Panc1 (cell line): ENCODE results near the gene RMRP. TPM values are rescaled to one million over a fixed set of nuclear protein-coding genes. Genes with fewer than 3 reads are reported as not detected.
A peak's percentile ranks its signal among the peaks of the same experiment; 100 is the strongest.

Experiments used
- ATAC-seq: fragments of 200-7000 bp; cut with Tn5 transposase; 2 replicates; pipeline ENCODE4 v1.9.1; 2020; ENCODE audit warnings: mild to moderate bottlenecking, moderate library complexity
- BruUV-seq: library from RNA; stranded (reverse); fragments of 400-500 nt; replicated peaks from 2 replicates; lab custom pipeline; 2021; lab: Mats Ljungman, UMichigan
- CTCF ChIA-PET: fragments of 300-600 bp; sonication (Branson Sonifier 250); formaldehyde crosslinking; loops from one replicate; lab custom pipeline; 2022; ENCODE audit warnings: antibody characterized with exemption; lab: Charles Lee
- POLR2A ChIA-PET: fragments of 300-600 bp; sonication (Branson Sonifier 250); formaldehyde crosslinking; loops from one replicate; lab custom pipeline; 2022; ENCODE audit warnings: antibody characterized with exemption; lab: Charles Lee
- DNase-seq: peaks from one replicate; pipeline ENCODE4 v3.0.0-alpha.2; 2010; ENCODE audit warnings: low read depth, low spot score
- H3K27ac ChIP-seq: 2 replicates; pipeline ENCODE4 v1.5.1; 2011; ENCODE audit warnings: mild to moderate bottlenecking, low read length, inconsistent platforms
- H3K27me3 ChIP-seq: fragments of 200-500 bp; sonication (Bioruptor generic); 2 replicates; pipeline ENCODE4 v1.6.0; 2014; ENCODE audit warnings: low read length, inconsistent platforms; ENCODE audit not compliant: control insufficient read depth, insufficient read depth
- H3K36me3 ChIP-seq: fragments of 200-500 bp; sonication (Bioruptor generic); 2 replicates; pipeline ENCODE4 v1.5.1; 2014; ENCODE audit warnings: inconsistent platforms, mild to moderate bottlenecking, low read length, moderate library complexity; ENCODE audit not compliant: control insufficient read depth, insufficient read depth
- H3K4me1 ChIP-seq: 2 replicates; pipeline ENCODE4 v1.5.1; 2011; ENCODE audit warnings: inconsistent platforms, mild to moderate bottlenecking, low read length, moderate library complexity; ENCODE audit not compliant: control insufficient read depth, insufficient read depth
- H3K4me3 ChIP-seq, 2 experiments: 2 replicates each; pipeline ENCODE4 v1.5.1; 2011 to 2012; ENCODE audit warnings: low read depth in 2 of 2, low read length in 2 of 2, mild to moderate bottlenecking in 2 of 2, inconsistent platforms in 1 of 2, moderate library complexity in 1 of 2
- H3K9me3 ChIP-seq: fragments of 200-500 bp; sonication (Bioruptor generic); 2 replicates; pipeline ENCODE4 v1.5.1; 2014; ENCODE audit warnings: low read depth, mild to moderate bottlenecking, inconsistent platforms, low read length, moderate library complexity; ENCODE audit not compliant: control insufficient read depth, insufficient read depth
- POLR2AphosphoS5 ChIP-seq: IDR thresholded peaks from 2 replicates; pipeline ENCODE4 v1.6.1; 2012; ENCODE audit warnings: mild to moderate bottlenecking, low read depth, low read length, moderate library complexity
- SIN3A ChIP-seq: IDR thresholded peaks from 2 replicates; pipeline ENCODE4 v1.6.1; 2012; ENCODE audit warnings: low read depth, mild to moderate bottlenecking, low read length, moderate library complexity, borderline replicate concordance; ENCODE audit not compliant: insufficient read depth
- TCF7L2 ChIP-seq: IDR thresholded peaks from 2 replicates; pipeline ENCODE4 v1.6.1; 2011; ENCODE audit warnings: mild to moderate bottlenecking, low read depth, low read length, inconsistent platforms
- in situ Hi-C: cut with HindIII; loops from 2 replicates; pipeline ENCODE4 v1.10.0; 2016; ENCODE audit warnings: low sequenced_read_pairs, low pct_unique_long_range_greater_than_20kb
- intact Hi-C: fragments of 100-400 bp; cut with micrococcal nuclease; formaldehyde crosslinking; loops from one replicate; pipeline ENCODE4 v1.10.0; 2022; ENCODE audit not compliant: unreplicated experiment
- total RNA-seq: library from RNA; stranded (reverse); gene quantifications from one replicate; pipeline ENCODE4 v1.2.1, GENCODE V29; 2021; ENCODE audit not compliant: unreplicated experiment
- TF ChIP-seq, protein P1 (sequence below), 2 experiments: IDR thresholded peaks; 2 replicates each; pipeline ENCODE4 v1.6.1; 2011 to 2012; ENCODE audit warnings: low read depth in 2 of 2, control low read depth in 1 of 2, low read length in 1 of 2, mild to moderate bottlenecking in 1 of 2, moderate library complexity in 1 of 2; ENCODE audit not compliant: insufficient read depth in 1 of 2
- TF ChIP-seq, protein P2 (sequence below): fragments of 450-650 bp; IDR thresholded peaks from 2 replicates; pipeline ENCODE4 v1.5.1; 2017; ENCODE audit warnings: mild to moderate bottlenecking

Gene RMRP
- total RNA-seq, 1 experiment from 2014 or later: 29,896 TPM

DNA sequence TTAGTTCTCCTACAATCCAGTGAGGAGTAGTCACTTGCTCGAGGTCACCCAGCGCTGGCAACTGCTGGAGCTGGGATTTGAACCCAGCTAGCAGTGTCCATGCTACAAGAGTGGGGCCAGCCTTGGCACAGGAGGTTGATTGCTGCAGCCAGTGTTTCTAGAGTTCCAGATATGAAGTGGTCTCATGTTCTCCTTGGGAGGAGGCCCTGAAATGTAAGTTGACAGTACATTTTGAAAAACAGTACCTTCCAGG, 1.1 kb upstream of the RMRP start:
- peaks cover 49% of the 10 kb centered on the region for H3K4me1 ChIP-seq
- ChIA-PET POLR2A (interaction anchor here (0.7 to 1.6 kb wide), 5 partner anchors 21 to 74 kb away, joined by 3 to 4 read pairs (median 3); partner anchors contain the start of genes CREB3 and TLN1), CTCF (interaction anchor here (0.8 to 1.0 kb wide), 3 partner anchors 9 to 74 kb away, joined by 3 to 4 read pairs (median 4); partner anchors contain the start of genes CREB3 and TLN1)
- H3K36me3 ChIP-seq: peaks cover 3% of the 10 kb centered on the region
- H3K9me3 ChIP-seq: no peaks in the 10 kb centered on the region
- peak overlapping the region; percentile 64 to 70 for H3K4me3 ChIP-seq
- peak overlapping the region; percentile 94 for H3K27ac ChIP-seq
- DNase-seq: no peak
- peak; percentile 32 for ATAC-seq
- intact Hi-C loops (loop anchor here (5.0 to 10.0 kb wide), 3 partner anchors 33 to 156 kb away; partner anchors contain the start of genes HINT2 and SPAG8), in situ Hi-C loops (no loop called here)
- TF ChIP-seq SIN3A: no peak
- no peak for TF ChIP-seq TCF7L2
- no peak for TF ChIP-seq POLR2AphosphoS5
- TF ChIP-seq, protein P1, sequence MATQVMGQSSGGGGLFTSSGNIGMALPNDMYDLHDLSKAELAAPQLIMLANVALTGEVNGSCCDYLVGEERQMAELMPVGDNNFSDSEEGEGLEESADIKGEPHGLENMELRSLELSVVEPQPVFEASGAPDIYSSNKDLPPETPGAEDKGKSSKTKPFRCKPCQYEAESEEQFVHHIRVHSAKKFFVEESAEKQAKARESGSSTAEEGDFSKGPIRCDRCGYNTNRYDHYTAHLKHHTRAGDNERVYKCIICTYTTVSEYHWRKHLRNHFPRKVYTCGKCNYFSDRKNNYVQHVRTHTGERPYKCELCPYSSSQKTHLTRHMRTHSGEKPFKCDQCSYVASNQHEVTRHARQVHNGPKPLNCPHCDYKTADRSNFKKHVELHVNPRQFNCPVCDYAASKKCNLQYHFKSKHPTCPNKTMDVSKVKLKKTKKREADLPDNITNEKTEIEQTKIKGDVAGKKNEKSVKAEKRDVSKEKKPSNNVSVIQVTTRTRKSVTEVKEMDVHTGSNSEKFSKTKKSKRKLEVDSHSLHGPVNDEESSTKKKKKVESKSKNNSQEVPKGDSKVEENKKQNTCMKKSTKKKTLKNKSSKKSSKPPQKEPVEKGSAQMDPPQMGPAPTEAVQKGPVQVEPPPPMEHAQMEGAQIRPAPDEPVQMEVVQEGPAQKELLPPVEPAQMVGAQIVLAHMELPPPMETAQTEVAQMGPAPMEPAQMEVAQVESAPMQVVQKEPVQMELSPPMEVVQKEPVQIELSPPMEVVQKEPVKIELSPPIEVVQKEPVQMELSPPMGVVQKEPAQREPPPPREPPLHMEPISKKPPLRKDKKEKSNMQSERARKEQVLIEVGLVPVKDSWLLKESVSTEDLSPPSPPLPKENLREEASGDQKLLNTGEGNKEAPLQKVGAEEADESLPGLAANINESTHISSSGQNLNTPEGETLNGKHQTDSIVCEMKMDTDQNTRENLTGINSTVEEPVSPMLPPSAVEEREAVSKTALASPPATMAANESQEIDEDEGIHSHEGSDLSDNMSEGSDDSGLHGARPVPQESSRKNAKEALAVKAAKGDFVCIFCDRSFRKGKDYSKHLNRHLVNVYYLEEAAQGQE (IDR thresholded peaks at IDR 0.05; ENCODE audit: insufficient read depth in 1 of 2, low read depth in 2 of 2, low read length in 1 of 2): no peak
- TF ChIP-seq, protein P2, sequence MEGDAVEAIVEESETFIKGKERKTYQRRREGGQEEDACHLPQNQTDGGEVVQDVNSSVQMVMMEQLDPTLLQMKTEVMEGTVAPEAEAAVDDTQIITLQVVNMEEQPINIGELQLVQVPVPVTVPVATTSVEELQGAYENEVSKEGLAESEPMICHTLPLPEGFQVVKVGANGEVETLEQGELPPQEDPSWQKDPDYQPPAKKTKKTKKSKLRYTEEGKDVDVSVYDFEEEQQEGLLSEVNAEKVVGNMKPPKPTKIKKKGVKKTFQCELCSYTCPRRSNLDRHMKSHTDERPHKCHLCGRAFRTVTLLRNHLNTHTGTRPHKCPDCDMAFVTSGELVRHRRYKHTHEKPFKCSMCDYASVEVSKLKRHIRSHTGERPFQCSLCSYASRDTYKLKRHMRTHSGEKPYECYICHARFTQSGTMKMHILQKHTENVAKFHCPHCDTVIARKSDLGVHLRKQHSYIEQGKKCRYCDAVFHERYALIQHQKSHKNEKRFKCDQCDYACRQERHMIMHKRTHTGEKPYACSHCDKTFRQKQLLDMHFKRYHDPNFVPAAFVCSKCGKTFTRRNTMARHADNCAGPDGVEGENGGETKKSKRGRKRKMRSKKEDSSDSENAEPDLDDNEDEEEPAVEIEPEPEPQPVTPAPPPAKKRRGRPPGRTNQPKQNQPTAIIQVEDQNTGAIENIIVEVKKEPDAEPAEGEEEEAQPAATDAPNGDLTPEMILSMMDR: no peak
- no peaks in the 10 kb centered on the region for H3K27me3 ChIP-seq
- BruUV-seq: no TSS peak

DNA sequence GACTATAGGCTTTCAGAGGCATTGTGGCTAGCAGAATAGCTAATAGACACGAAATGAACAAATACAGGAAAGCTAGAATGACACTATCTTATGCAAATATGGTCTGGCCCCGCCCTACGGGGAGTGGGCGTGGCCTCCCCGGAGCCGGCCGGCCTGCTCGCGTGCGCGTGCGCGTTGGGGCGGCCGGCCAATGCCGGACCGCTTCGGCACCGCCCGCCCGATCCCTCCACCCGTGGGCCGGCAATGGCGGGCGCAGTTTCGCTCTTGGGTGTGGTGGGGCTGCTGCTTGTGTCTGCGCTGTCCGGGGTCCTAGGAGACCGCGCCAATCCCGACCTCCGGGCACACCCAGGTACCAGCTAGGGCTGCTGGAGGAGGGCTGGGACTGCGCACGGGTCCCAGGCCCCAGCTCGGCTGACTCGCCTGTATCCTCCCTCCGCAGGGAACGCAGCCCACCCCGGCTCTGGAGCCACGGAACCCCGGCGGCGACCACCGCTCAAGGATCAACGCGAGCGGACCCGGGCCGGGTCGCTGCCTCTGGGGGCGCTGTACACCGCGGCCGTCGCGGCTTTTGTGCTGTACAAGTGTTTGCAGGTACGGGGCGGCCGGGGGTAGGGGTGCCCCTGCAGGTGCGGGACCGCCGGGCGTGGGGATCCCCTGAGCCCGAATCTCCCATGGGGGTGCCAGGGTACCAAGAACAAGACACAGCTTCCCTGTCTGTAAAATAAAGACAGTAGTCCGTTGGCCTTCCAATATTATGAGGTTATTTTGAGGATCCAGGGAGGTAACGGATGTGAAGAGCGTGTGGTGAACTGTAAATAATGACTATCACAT, 533 bp upstream of the RMRP start, which contains the start of gene CCDC107:
CCDC107 (plus strand) TSS at position 156 of the 831 bp plus-strand sequence; CDS start at position 244, 88 bp downstream.
- TF ChIP-seq TCF7L2 (no peak), POLR2AphosphoS5 (no peak), SIN3A (no peak)
- TF ChIP-seq, protein P1 (IDR thresholded peaks at IDR 0.05; ENCODE audit: insufficient read depth in 1 of 2, low read depth in 2 of 2, low read length in 1 of 2): no peak
- TF ChIP-seq, protein P2: no peak
- peak; percentile 72 for ATAC-seq
- H3K9me3 ChIP-seq: no peaks in the 10 kb centered on the region
- in situ Hi-C loops: no loop called here
- intact Hi-C loops: loop anchor here (5.0 to 10.0 kb wide), 3 partner anchors 34 to 156 kb away; partner anchors contain the start of genes HINT2 and SPAG8
- H3K4me1 ChIP-seq: peaks cover 44% of the 10 kb centered on the region
- DNase-seq: no peak
- peak within 1 kb of the TSS; percentile 94 for H3K27ac ChIP-seq
- H3K36me3 ChIP-seq: peaks cover 3% of the 10 kb centered on the region
- H3K4me3 ChIP-seq: peak within 1 kb of the TSS; percentile 64 to 70
- POLR2A ChIA-PET: interaction anchor here (0.5 to 1.6 kb wide), 7 partner anchors 11 to 74 kb away, joined by 3 to 4 read pairs (median 3); partner anchors contain the start of genes CREB3 and TLN1
- no TSS peak for BruUV-seq
- no peaks in the 10 kb centered on the region for H3K27me3 ChIP-seq
- CTCF ChIA-PET: interaction anchor here (0.5 to 1.6 kb wide), 9 partner anchors 11 to 74 kb away, joined by 3 to 6 read pairs (median 4); partner anchors contain the start of genes CREB3, TLN1 and TPM2
